Transverse colon (tissue), 4 donors: ENCODE results near the gene ZNF217. TPM values are rescaled to one million over a fixed set of nuclear protein-coding genes. Genes with fewer than 3 reads are reported as not detected.
"Not testable (repeated sequence)": the region's sequence is repeated elsewhere in the genome, so short reads cannot be mapped to it uniquely, and the experiment has no call there.

Source experiments
- DNase-seq: peaks from one replicate; pipeline ENCODE4 v3.0.0-alpha.2; 2019
- H3K27ac ChIP-seq, 4 donors: fragments of 200-600 bp; sonication (generic); 2 replicates each; pipeline ENCODE4 v1.5.1; 2016 to 2018; ENCODE audit warnings: inconsistent platforms in 4 of 4
- H3K27me3 ChIP-seq: fragments of 200-600 bp; sonication (generic); 2 replicates; pipeline ENCODE4 v1.5.1; 2017; ENCODE audit warnings: inconsistent platforms
- H3K36me3 ChIP-seq, 4 donors: fragments of 200-600 bp; sonication (generic); 2 replicates each; pipeline ENCODE4 v1.5.1; 2017 to 2019; ENCODE audit warnings: inconsistent platforms in 4 of 4
- H3K4me1 ChIP-seq, 4 donors: fragments of 200-600 bp; sonication (generic); 2 replicates each; pipeline ENCODE4 v1.5.1; 2017 to 2020; ENCODE audit warnings: inconsistent platforms in 4 of 4
- H3K4me3 ChIP-seq, 4 donors: fragments of 200-600 bp; sonication (generic); 1 replicate in 1 of 4; 2 replicates in 3 of 4; pipeline versions ENCODE4 v1.5.1 to v1.6.1; 2017 to 2019; ENCODE audit warnings: inconsistent platforms in 4 of 4
- H3K9me3 ChIP-seq, 2 donors: fragments of 200-600 bp; sonication (generic); 2 replicates each; pipeline ENCODE4 v1.5.1; 2017 to 2019; ENCODE audit warnings: inconsistent platforms in 2 of 2
- CTCF ChIP-seq, 5 experiments: fragments of 200-600 bp in 3 of 5; fragments of 450-650 bp in 2 of 5; sonication (generic) in 3 of 5; IDR thresholded peaks; 1 replicate in 2 of 5; 2 replicates in 3 of 5; pipeline ENCODE4 v1.5.1; 2016 to 2017; ENCODE audit warnings: antibody characterized with exemption in 5 of 5, inconsistent platforms in 3 of 5, mild to moderate bottlenecking in 2 of 5, moderate library complexity in 1 of 5
- EP300 ChIP-seq: sonication (generic); formaldehyde crosslinking; IDR thresholded peaks from one replicate; pipeline ENCODE4 v1.6.1; 2017; ENCODE audit warnings: antibody characterized with exemption, low read depth
- POLR2A ChIP-seq: fragments of 450-650 bp; IDR thresholded peaks from one replicate; pipeline ENCODE4 v1.6.1; 2016; ENCODE audit warnings: antibody characterized with exemption, mild to moderate bottlenecking, moderate library complexity
- POLR2AphosphoS5 ChIP-seq, 3 donors: sonication (generic); formaldehyde crosslinking; IDR thresholded peaks; one replicate each; pipeline ENCODE4 v1.6.1; 2016; ENCODE audit warnings: antibody characterized with exemption in 3 of 3
- WGBS, 2 donors: methylation state at CpG; one replicate each; pipeline ENCODE4 v1.1.5; 2018; ENCODE audit warnings: low coverage in 1 of 2; 5-methylcytosine and 5-hydroxymethylcytosine counted together
- in situ Hi-C, 4 donors: fragments of 200-750 bp; cut with MboI; loops; one replicate each; pipeline versions ENCODE4 v1.15.0 to v1.15.1; 2017; ENCODE audit warnings: low sequenced_read_pairs in 3 of 4, low pct_ligation_motif_present in 1 of 4, low pct_unique_long_range_greater_than_20kb in 1 of 4
- intact Hi-C: fragments of 100-400 bp; cut with DNase I; formaldehyde crosslinking; loops from one replicate; pipeline ENCODE4 v1.15.1; 2023; ENCODE audit warnings: low total_unique reads
- total RNA-seq, 4 donors: library from RNA; depleted of rRNA; stranded (reverse); fragments of >200 nt; gene quantifications; one replicate each; pipeline ENCODE4 v1.1.0, GENCODE V29; 2016

The ZNF217 gene
- total RNA-seq, 4 donors from 2014 or later, result 28.9 to 82.6 (median 46.0) TPM

- 0 to 1% methylated on average over 3 to 35 of the region's 47 CpGs for WGBS, 2 donors
- DNase-seq, result peak; percentile 33
- Histone ChIP-seq H3K4me1 (peaks cover 5 to 43% (median 14%) of the 10 kb centered on the region in 4 donors), H3K36me3 (no peaks in the 10 kb centered on the region), H3K4me3 (peak overlapping the region; percentile 68 to 99 (median 94)), H3K9me3 (no peaks in the 10 kb centered on the region), H3K27me3 (no peaks in the 10 kb centered on the region), H3K27ac (peak overlapping the region; percentile 99 to 100 (median 100))
- no peak for TF ChIP-seq POLR2AphosphoS5 (IDR thresholded peaks at IDR 0.05)
- TF ChIP-seq POLR2A, result no peak
- TF ChIP-seq EP300, result no peak
- TF ChIP-seq CTCF (IDR thresholded peaks at IDR 0.05), result no peak
- in situ Hi-C loops (loop anchor here in 1 of 4 donors (25.0 kb wide), 2 partner anchors 244 to 319 kb away; no protein-coding TSS in a partner anchor), intact Hi-C loops (no loop called here)
These were observed 610 bp downstream of the ZNF217 start for GRCh38 chr20:53592992-53593465.

GRCh38 chr20:53592454-53592991, 1.1 kb downstream of the ZNF217 start:
- TF ChIP-seq POLR2A (peak; percentile 54), POLR2AphosphoS5 (IDR thresholded peaks at IDR 0.05) (peak; percentile 38 to 81 (median 66))
- H3K9me3 ChIP-seq, H3K27me3 ChIP-seq, H3K36me3 ChIP-seq, intact Hi-C loops: not testable (repeated sequence)
- peaks cover 5 to 46% (median 14%) of the 10 kb centered on the region in 4 donors for H3K4me1 ChIP-seq
- 0 to 3% methylated on average over 2 to 21 of the region's 27 CpGs for WGBS, 2 donors
- H3K27ac ChIP-seq, result peak overlapping the region; percentile 99 to 100 (median 100)
- peak overlapping the region; percentile 68 to 99 (median 94) for H3K4me3 ChIP-seq
- peak; percentile 71 for DNase-seq
- in situ Hi-C loops, result loop anchor here in 1 of 4 donors (25.0 kb wide), 2 partner anchors 245 to 320 kb away; no protein-coding TSS in a partner anchor

- DNase-seq, result peak; percentile 9
- in situ Hi-C loops, result loop anchor here in 1 of 4 donors (25.0 kb wide), 2 partner anchors 245 to 320 kb away; no protein-coding TSS in a partner anchor
- H3K4me1 ChIP-seq, result peaks cover 9 to 48% (median 18%) of the 10 kb centered on the region in 4 donors
- intact Hi-C loops, H3K36me3 ChIP-seq, H3K9me3 ChIP-seq, H3K27me3 ChIP-seq: not testable (repeated sequence)
- peak overlapping the region; percentile 68 to 99 (median 94) for H3K4me3 ChIP-seq
- 19 to 24% methylated on average over 7 to 9 of the region's 9 CpGs for WGBS, 2 donors
- H3K27ac ChIP-seq, result peak overlapping the region; percentile 99 to 100 (median 100)
These were observed 1.6 kb downstream of the ZNF217 start for GRCh38 chr20:53591941-53592441.

GRCh38 chr20:53591206-53591741, 2.4 kb downstream of the ZNF217 start:
- in situ Hi-C loops, result loop anchor here in 1 of 4 donors (25.0 kb wide), 2 partner anchors 246 to 321 kb away; no protein-coding TSS in a partner anchor
- intact Hi-C loops, H3K27me3 ChIP-seq, DNase-seq, H3K36me3 ChIP-seq, H3K9me3 ChIP-seq: not testable (repeated sequence)
- Histone ChIP-seq H3K4me3 (peak overlapping the region in 3 of 4 donors; percentile 68 to 99 (median 92)), H3K27ac (peak overlapping the region; percentile 99 to 100 (median 100)), H3K4me1 (peaks cover 10 to 49% (median 24%) of the 10 kb centered on the region in 4 donors)
- 13 to 19% methylated on average over 4 of the region's 4 CpGs for WGBS, 2 donors

GRCh38 chr20:53590608-53591007, 3.0 kb downstream of the ZNF217 start:
- H3K27me3 ChIP-seq, intact Hi-C loops, H3K36me3 ChIP-seq, H3K9me3 ChIP-seq, DNase-seq: not testable (repeated sequence)
- H3K4me1 ChIP-seq, result peaks cover 10 to 56% (median 30%) of the 10 kb centered on the region in 4 donors
- peak overlapping the region in 1 of 4 donors; percentile 99 for H3K4me3 ChIP-seq
- peak overlapping the region; percentile 99 to 100 (median 100) for H3K27ac ChIP-seq
- in situ Hi-C loops, result loop anchor here in 1 of 4 donors (25.0 kb wide), 2 partner anchors 247 to 322 kb away; no protein-coding TSS in a partner anchor

- DNase-seq, H3K9me3 ChIP-seq, H3K27me3 ChIP-seq, intact Hi-C loops, H3K36me3 ChIP-seq: not testable (repeated sequence)
- Histone ChIP-seq H3K4me3 (peak overlapping the region in 1 of 4 donors; percentile 17), H3K4me1 (peaks cover 10 to 58% (median 34%) of the 10 kb centered on the region in 4 donors), H3K27ac (peak overlapping the region; percentile 99 to 100 (median 100))
- 13 to 41% methylated on average over 2 of the region's 2 CpGs for WGBS, 2 donors
- in situ Hi-C loops, result loop anchor here in 1 of 4 donors (25.0 kb wide), 2 partner anchors 247 to 322 kb away; no protein-coding TSS in a partner anchor
These were observed 3.5 kb downstream of the ZNF217 start for GRCh38 chr20:53590122-53590521.
